ENCODE measurements around the gene CGB5.
"Not testable (repeated sequence)": the region's sequence is repeated elsewhere in the genome, so short reads cannot be mapped to it uniquely, and the experiment has no call there.

CGB5 gene
- total RNA-seq, result 0 reads per million in 2 donors

- DNase-seq, result not testable (repeated sequence)
These were observed at the start of gene CGB5 for GRCh38 chr19:49043548-49043947. CGB5 (plus strand) TSS chr19:49043848; CDS start chr19:49044210, 362 bp downstream.

GRCh38 chr19:48994035-48994386 is 49.6 kb upstream of the CGB5 start:
- DNase-seq, result no peak

GRCh38 chr19:48997972-48998371 is 45.7 kb upstream of the CGB5 start:
- peak; percentile 33 for DNase-seq

GRCh38 chr19:48999481-49000325 is 43.9 kb upstream of the CGB5 start:
- DNase-seq, result peak; percentile 63

GRCh38 chr19:49004133-49004532 is 39.5 kb upstream of the CGB5 start:
- DNase-seq, result no peak

GRCh38 chr19:49004964-49005614 is 38.6 kb upstream of the CGB5 start:
- DNase-seq, result no peak

- DNase-seq, result no peak
These were observed 36.7 kb upstream of the CGB5 start for GRCh38 chr19:49006905-49007304.

- no peak for DNase-seq
These were observed 33.8 kb upstream of the CGB5 start for GRCh38 chr19:49009828-49010227.

- no peak for DNase-seq
These were observed 33.2 kb upstream of the CGB5 start for GRCh38 chr19:49010453-49010852.

GRCh38 chr19:49011194-49011593 is 32.5 kb upstream of the CGB5 start:
- no peak for DNase-seq

GRCh38 chr19:49014123-49014869 is 29.4 kb upstream of the CGB5 start:
- DNase-seq, result no peak

- no peak for DNase-seq
These were observed 28.8 kb upstream of the CGB5 start for GRCh38 chr19:49014870-49015255.

- DNase-seq, result no peak
These were observed 27.4 kb upstream of the CGB5 start for GRCh38 chr19:49016067-49016839.

GRCh38 chr19:49017041-49017665 is 26.5 kb upstream of the CGB5 start, which contains the start of gene LHB:
LHB (minus strand) TSS chr19:49017091; CDS start chr19:49017081, 10 bp downstream.
- no peak for DNase-seq

GRCh38 chr19:49017666-49018351 is 25.8 kb upstream of the CGB5 start:
- DNase-seq, result peak; percentile 56

GRCh38 chr19:49018388-49019241 is 25.0 kb upstream of the CGB5 start:
- DNase-seq, result not testable (repeated sequence)

GRCh38 chr19:49019242-49019932 is 24.3 kb upstream of the CGB5 start:
- DNase-seq, result peak; percentile 52

GRCh38 chr19:49020342-49020741 is 23.3 kb upstream of the CGB5 start:
- DNase-seq, result no peak

Data from T-helper 9 cell (primary cell).